ENCODE results near the gene TMEM120B. TPM values are rescaled to one million over a fixed set of nuclear protein-coding genes. Genes with fewer than 3 reads are reported as not detected.

Gene TMEM120B
- polyA plus RNA-seq, 3 donors: 9.8 to 18.2 (median 10.7) TPM

GRCh38 chr12:121819212-121819949, 106.8 kb downstream of the TMEM120B start:
- DNase-seq (ENCODE audit: extremely low read depth in 1 of 11, low read depth in 9 of 11, low spot score in 4 of 11): no peak

GRCh38 chr12:121820056-121820455, 107.5 kb downstream of the TMEM120B start:
- no peak for DNase-seq (ENCODE audit: extremely low read depth in 1 of 11, low read depth in 9 of 11, low spot score in 4 of 11)

- DNase-seq (ENCODE audit: extremely low read depth in 1 of 11, low read depth in 9 of 11, low spot score in 4 of 11): no peak
Measured at GRCh38 chr12:121822393-121823100, 110.0 kb downstream of the TMEM120B start.

- no peak for DNase-seq (ENCODE audit: extremely low read depth in 1 of 11, low read depth in 9 of 11, low spot score in 4 of 11)
Measured at GRCh38 chr12:121823101-121823726, 110.7 kb downstream of the TMEM120B start.

GRCh38 chr12:121823727-121824115, 111.2 kb downstream of the TMEM120B start:
- no peak for DNase-seq (ENCODE audit: extremely low read depth in 1 of 11, low read depth in 9 of 11, low spot score in 4 of 11)

GRCh38 chr12:121825041-121825523, 112.5 kb downstream of the TMEM120B start:
- DNase-seq (ENCODE audit: extremely low read depth in 1 of 11, low read depth in 9 of 11, low spot score in 4 of 11): no peak

GRCh38 chr12:121826318-121827150, 114.0 kb downstream of the TMEM120B start:
- DNase-seq (ENCODE audit: extremely low read depth in 1 of 11, low read depth in 9 of 11, low spot score in 4 of 11): no peak

GRCh38 chr12:121827351-121828099, 115.0 kb downstream of the TMEM120B start:
- DNase-seq (ENCODE audit: extremely low read depth in 1 of 11, low read depth in 9 of 11, low spot score in 4 of 11): no peak

GRCh38 chr12:121828306-121828705, 115.8 kb downstream of the TMEM120B start:
- DNase-seq (ENCODE audit: extremely low read depth in 1 of 11, low read depth in 9 of 11, low spot score in 4 of 11): no peak

GRCh38 chr12:121828826-121829225, 116.3 kb downstream of the TMEM120B start:
- DNase-seq (ENCODE audit: extremely low read depth in 1 of 11, low read depth in 9 of 11, low spot score in 4 of 11): no peak

- no peak for DNase-seq (ENCODE audit: extremely low read depth in 1 of 11, low read depth in 9 of 11, low spot score in 4 of 11)
Measured at GRCh38 chr12:121829250-121829918, 116.8 kb downstream of the TMEM120B start.

GRCh38 chr12:121830134-121830533, 117.6 kb downstream of the TMEM120B start:
- no peak for DNase-seq (ENCODE audit: extremely low read depth in 1 of 11, low read depth in 9 of 11, low spot score in 4 of 11)

GRCh38 chr12:121830588-121831265, 118.2 kb downstream of the TMEM120B start:
- no peak for DNase-seq (ENCODE audit: extremely low read depth in 1 of 11, low read depth in 9 of 11, low spot score in 4 of 11)

Other genes starting within 250 kb of the TMEM120B start
- 10 to 100 TPM; 71.6 to 80.4 (median 80.0) TPM for gene KDM2B, start 131.7 kb upstream of the TMEM120B start, polyA plus RNA-seq (ENCODE audit: insufficient read length in 3 of 3)
- gene ORAI1, start 86.2 kb upstream of the TMEM120B start, polyA plus RNA-seq (ENCODE audit: insufficient read length in 3 of 3): 10 to 100 TPM; 10.2 to 15.1 (median 13.1) TPM
- 1 to 10 TPM; 1.7 to 2.2 (median 1.9) TPM for gene MORN3, start 43.1 kb upstream of the TMEM120B start, polyA plus RNA-seq (ENCODE audit: insufficient read length in 3 of 3)
- 10 to 100 TPM; 12.6 to 17.9 (median 13.4) TPM for gene RHOF, start 80.9 kb downstream of the TMEM120B start, polyA plus RNA-seq (ENCODE audit: insufficient read length in 3 of 3)
- 10 to 100 TPM; 14.1 to 17.3 (median 17.1) TPM for gene SETD1B, start 91.3 kb downstream of the TMEM120B start, polyA plus RNA-seq (ENCODE audit: insufficient read length in 3 of 3)
- 1 to 10 TPM; 3.2 to 5.0 (median 3.5) TPM for gene HPD, start 146.1 kb downstream of the TMEM120B start, polyA plus RNA-seq (ENCODE audit: insufficient read length in 3 of 3)
- 10 to 100 TPM; 48.0 to 61.5 (median 54.7) TPM for gene PSMD9, start 176.0 kb downstream of the TMEM120B start, polyA plus RNA-seq (ENCODE audit: insufficient read length in 3 of 3)
- 10 to 100 TPM in 2 of 3 donors, 1 to 10 TPM in 1; 9.2 to 17.1 (median 12.7) TPM for gene CFAP251, start 205.8 kb downstream of the TMEM120B start, polyA plus RNA-seq (ENCODE audit: insufficient read length in 3 of 3)